Measurements from ENCODE around the gene DAW1.
"Not testable (repeated sequence)": the region's sequence is repeated elsewhere in the genome, so short reads cannot be mapped to it uniquely, and the experiment has no call there.

Gene DAW1

DNA sequence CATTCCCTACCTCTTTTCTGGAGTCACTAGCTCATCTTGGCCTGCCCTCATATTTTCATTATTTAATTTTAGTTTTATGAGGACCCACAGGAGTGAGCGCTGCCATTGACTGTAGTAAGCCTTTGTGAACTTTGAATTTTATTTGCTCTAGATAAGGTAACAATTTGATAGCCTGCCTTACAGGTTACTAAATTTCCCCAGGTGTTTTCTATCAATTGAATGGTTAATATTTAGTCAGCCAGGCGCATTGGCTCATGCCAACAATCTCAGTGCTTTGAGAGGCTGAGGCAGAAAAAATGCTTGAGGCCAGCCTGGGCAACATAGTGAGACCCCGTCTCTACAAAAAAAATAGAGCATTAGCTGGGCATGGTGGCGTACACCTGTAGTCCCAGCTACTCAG is 50.2 kb downstream of the DAW1 start:
- no peak for DNase-seq

DNA sequence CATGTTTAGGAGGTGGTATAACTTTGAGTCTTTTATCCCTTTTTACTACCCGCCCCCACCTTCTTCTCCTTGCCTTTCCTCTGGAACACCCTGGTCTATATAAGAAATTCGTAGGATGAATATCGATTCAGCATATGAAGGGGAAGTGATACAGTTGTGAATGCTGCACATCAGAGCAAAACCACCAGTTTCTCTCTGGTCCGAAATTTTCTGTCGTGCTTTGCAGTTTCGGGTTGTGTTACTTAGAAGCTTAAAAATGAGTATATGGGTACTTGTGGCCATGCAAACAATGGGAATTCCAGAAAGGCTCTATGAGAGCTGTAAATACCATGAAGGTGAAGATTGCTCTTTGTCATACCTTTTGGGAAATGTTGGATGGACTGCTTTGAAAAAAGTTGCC is 60.6 kb downstream of the DAW1 start:
- DNase-seq: no peak

DNA sequence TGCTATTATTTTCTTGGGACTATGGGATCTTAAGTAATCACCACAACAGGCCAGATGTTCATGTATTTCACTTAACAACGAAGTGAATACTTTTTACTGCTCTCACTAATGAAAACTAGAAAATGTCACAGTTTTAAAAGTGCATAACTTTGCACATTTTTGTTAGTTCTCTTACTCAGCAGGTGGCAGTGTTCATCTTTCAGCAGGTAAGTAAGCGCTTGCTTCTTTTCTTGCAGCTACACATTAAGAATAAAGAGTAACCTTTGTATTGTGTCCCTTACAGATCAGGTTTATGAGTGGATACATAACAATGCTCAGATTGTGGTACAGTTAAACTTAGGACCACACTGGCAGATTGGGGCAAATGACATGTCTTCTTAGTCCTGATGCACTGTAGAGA is 61.0 kb downstream of the DAW1 start:
- no peak for DNase-seq

DNA sequence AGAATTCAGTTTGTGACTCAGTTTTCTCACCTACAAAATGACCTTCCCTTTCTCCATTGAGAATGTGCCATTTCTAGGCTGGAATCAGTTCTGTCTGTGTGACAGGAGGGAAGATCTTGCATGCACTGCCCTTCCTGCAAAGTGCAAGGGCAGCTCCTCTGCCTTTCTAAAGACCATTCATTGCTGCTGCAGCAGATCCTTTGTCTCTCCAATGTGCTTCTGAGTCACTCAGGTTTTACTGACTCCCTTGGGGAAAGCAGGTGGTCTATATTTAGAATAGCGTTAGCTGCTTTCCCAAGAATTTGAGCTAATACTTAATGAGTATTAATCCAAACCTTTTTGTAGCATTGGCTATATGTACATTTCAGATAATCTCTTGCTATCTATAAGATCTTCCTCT is 62.5 kb downstream of the DAW1 start:
- no peak for DNase-seq

DNA sequence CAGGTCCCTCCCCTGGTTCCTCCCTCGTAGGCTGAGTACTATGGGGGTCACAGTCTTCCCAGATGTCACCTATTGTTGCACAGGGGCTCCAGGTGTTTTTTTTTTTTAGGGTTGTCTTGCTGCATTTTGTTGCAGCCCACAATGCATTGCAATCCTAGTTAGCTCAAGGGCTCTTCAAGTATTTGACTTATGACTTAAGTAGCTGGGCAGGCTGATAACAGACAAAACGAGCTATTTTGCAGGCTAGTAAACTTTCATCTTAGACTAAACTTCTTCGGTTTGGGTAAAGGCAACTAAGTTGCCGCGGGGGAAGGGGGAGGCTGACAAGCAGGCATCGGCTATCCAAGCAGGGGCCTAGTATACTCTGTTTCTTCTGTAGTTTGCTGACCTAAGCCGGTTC is 64.8 kb downstream of the DAW1 start:
- not testable (repeated sequence) for DNase-seq

DNA sequence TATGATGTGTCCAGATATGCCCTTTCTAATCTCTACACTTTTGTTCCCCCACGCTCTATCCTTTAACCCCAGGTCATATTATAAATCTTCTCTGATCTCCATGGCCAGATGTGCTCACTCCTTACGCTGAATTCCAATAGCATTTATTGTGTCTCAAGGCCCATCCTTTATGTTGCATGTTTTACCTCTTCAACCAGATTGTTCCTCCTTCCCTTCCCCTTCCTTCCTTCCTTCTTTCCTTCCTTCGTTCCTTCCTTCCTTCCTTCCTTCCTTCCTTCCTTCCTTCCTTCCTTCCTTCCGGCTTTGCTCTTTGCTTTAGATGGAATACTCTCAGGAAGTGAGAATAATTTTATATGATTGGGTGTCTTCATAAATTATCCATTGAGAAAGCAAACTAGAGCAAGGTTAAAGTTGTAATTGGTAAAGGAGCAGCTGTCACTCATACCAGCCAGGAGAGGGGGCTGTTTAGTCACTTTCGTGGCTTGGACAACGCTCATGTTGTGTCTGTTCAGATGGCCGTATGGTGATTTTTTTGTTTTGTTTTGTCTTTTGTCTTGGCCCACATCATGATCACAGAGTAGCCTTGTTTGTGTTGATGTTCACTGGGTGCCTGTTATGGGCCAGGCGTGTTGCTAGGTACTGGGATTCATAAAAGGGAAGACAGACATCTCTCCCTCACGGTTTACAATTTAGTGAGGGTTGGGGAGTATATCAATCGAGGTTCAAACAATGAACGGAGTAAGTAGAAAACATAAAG is 68.0 kb downstream of the DAW1 start:
- peak; percentile 1 for DNase-seq

DNA sequence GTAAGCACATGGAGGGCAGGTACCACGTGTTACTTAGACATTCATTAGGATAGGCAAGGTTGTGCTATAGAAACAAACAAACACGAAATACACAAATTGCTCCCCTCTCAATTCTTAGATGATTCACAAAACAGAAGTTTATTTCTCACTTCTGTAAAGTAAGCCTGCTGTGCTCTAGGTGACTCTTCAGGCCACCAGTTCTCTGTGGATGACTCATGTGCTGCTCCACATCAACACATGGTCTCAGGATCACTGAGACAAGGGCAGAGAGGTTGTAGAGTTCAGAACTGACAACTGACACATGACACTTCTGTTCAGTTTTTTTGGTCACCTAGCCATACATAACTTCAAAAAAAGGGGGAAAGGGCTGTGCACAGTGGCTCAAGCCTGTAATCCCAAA is 70.6 kb downstream of the DAW1 start:
- DNase-seq: no peak

DNA sequence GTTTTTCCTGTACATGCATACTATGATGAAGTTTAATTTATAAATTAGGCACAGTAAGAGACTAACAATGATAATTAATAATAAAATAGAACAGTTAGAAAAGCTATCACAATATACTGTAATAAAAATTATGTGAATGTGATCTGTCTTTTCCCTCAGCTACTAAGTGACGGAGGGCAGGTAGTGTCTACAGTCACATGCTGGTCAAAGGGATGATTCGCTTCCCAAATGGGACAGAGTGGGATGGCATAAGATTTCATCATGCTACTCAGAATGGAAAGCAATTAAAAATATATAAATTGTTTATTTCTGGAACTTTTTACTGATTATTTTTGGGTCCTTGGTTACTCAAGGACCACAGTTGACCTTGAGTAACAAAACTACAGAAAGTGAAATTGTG is 71.5 kb downstream of the DAW1 start:
- DNase-seq: no peak

DNA sequence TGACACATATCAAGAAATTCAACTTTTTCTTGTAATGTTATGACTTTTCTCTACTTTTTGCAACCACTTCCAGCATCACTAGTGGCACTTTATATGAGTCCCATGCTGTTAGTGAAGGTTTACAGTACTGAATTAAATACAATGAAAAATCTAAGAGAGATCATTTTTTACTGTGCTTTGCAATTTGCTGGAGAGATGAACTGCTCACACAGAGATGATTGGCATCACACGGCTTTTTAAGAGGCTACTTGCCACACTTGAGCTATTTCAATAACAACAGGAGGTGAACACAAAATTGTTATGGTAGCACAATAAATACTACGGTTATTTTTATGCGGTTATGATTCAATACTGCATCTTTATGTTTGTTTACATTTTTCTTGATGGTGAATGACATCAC is 88.9 kb downstream of the DAW1 start:
- DNase-seq: no peak

DNA sequence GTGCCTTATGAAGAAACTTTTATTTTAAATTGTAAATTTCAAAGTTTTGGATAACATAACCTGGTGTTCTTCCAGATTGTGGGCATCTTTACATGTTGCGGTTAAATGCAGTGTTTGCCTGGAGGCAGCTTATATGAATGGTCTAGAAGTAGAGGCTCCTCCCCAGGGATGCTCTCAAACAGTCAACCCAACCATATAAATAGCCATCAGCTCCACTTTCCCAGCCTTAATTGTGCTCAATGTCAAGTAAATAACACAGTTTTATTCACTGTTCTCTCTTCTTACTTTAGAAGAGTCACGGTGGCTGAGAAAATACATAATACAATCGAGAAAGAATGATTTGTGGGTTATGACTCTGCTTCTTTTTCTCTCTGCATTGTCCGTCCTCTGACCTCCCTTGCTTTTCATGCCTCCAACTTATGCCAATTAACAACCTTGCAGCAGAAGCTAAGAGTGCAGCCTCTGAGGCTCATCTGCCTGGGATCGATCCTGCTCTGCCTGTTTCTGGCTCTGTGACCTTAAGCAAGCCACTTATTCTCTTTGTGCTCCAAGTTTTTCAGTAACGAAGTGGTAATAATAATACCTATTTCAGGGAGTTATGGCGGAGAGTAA is 100.3 kb downstream of the DAW1 start:
- DNase-seq: no peak

DNA sequence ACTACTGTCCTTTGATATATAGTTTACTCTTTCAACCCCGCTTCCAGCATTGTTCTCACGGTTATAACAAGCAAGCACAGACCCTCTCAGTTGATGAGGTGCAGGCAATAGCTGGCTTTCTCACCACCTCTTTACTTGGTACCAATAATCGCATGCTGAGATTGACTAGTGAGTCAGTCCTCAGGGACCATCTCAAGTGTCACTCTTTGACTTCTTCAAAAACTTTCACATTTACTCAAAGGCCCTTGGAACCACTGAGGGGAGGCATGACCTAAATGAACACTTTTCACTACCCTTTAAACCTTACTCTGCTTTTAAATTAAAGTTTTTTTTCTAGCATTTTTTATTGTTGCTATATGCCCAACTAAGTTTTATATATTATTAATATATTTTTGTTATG is 101.8 kb downstream of the DAW1 start:
- no peak for DNase-seq
